CD14-positive monocyte (primary cell): ENCODE measurements around the gene UBL5. TPM values are rescaled to one million over a fixed set of nuclear protein-coding genes. Genes with fewer than 3 reads are reported as not detected.

Experiments
- DNase-seq, 3 donors: peaks; one replicate each; pipeline ENCODE4 v3.0.0-alpha.2; 2011 to 2022
- H2AFZ ChIP-seq: 2 replicates; pipeline ENCODE4 v1.6.0; 2012; ENCODE audit warnings: mild to moderate bottlenecking, low read depth, low read length, inconsistent platforms; ENCODE audit not compliant: insufficient read depth, poor library complexity, severe bottlenecking
- H3K27ac ChIP-seq, 2 donors: 1 replicate in 1 of 2; 2 replicates in 1 of 2; pipeline ENCODE4 v1.5.1; 2012 to 2013; ENCODE audit warnings: low read length in 2 of 2, control low read depth in 1 of 2, inconsistent platforms in 1 of 2, low read depth in 1 of 2, mild to moderate bottlenecking in 1 of 2
- H3K27me3 ChIP-seq, 2 donors: one replicate each; pipeline versions ENCODE4 v1.6.0 to v1.6.1; 2011 to 2013; ENCODE audit warnings: low read length in 2 of 2; ENCODE audit not compliant: control insufficient read depth in 2 of 2, insufficient read depth in 2 of 2
- H3K36me3 ChIP-seq, 2 donors: replicated peaks in 1 of 2; 1 replicate in 1 of 2; 2 replicates in 1 of 2; pipeline versions ENCODE4 v1.5.1 to v1.6.1; 2012 to 2013; ENCODE audit warnings: low read length in 2 of 2, control low read depth in 1 of 2, inconsistent platforms in 1 of 2, mild to moderate bottlenecking in 1 of 2; ENCODE audit not compliant: insufficient read depth in 2 of 2, control insufficient read depth in 1 of 2
- H3K4me1 ChIP-seq, 2 donors: 1 replicate in 1 of 2; 2 replicates in 1 of 2; pipeline versions ENCODE4 v1.5.1 to v1.6.1; 2012 to 2013; ENCODE audit warnings: low read length in 2 of 2, control low read depth in 1 of 2, inconsistent platforms in 1 of 2, mild to moderate bottlenecking in 1 of 2, moderate library complexity in 1 of 2; ENCODE audit not compliant: insufficient read depth in 2 of 2, control insufficient read depth in 1 of 2
- H3K4me2 ChIP-seq: replicated peaks from 2 replicates; pipeline ENCODE3; 2012; ENCODE audit warnings: low read length, moderate library complexity, mild to moderate bottlenecking; ENCODE audit not compliant: poor library complexity, severe bottlenecking; ENCODE audit errors: extremely low read depth
- H3K4me3 ChIP-seq, 3 experiments: fragments of 200-600 bp in 1 of 3; sonication (generic) in 1 of 3; replicated peaks in 1 of 3; 1 replicate in 2 of 3; 2 replicates in 1 of 3; pipeline ENCODE4 v1.5.1; 2011 to 2013; ENCODE audit warnings: low read length in 3 of 3, mild to moderate bottlenecking in 3 of 3, control low read depth in 2 of 3, low read depth in 2 of 3, inconsistent platforms in 1 of 3, moderate library complexity in 1 of 3
- H3K79me2 ChIP-seq: 2 replicates; pipeline ENCODE4 v1.6.0; 2012; ENCODE audit warnings: mild to moderate bottlenecking, control low read depth, inconsistent platforms, low read length, moderate library complexity; ENCODE audit not compliant: insufficient read depth
- H3K9ac ChIP-seq: 2 replicates; pipeline ENCODE4 v1.6.0; 2017; ENCODE audit warnings: low read length, mild to moderate bottlenecking; ENCODE audit not compliant: insufficient read depth, poor library complexity, severe bottlenecking
- H3K9me3 ChIP-seq, 2 donors: replicated peaks in 1 of 2; 1 replicate in 1 of 2; 2 replicates in 1 of 2; pipeline versions ENCODE4 v1.5.1 to v1.6.1; 2012 to 2013; ENCODE audit warnings: low read length in 2 of 2, control low read depth in 1 of 2; ENCODE audit not compliant: control insufficient read depth in 1 of 2, insufficient read depth in 1 of 2
- H4K20me1 ChIP-seq: 2 replicates; pipeline ENCODE4 v1.6.0; 2012; ENCODE audit warnings: mild to moderate bottlenecking, low read length, control low read depth, moderate library complexity; ENCODE audit not compliant: insufficient read depth
- H3K27ac Mint-ChIP-seq, 7 donors: one replicate each; pipeline ENCODE4 v1.8.0; 2020; ENCODE audit warnings: mild to moderate bottlenecking in 7 of 7, mixed read lengths in 7 of 7, moderate library complexity in 6 of 7, inconsistent platforms in 2 of 7
- H3K27me3 Mint-ChIP-seq, 3 donors: one replicate each; pipeline ENCODE4 v1.8.0; 2021 to 2022; ENCODE audit warnings: low read depth in 3 of 3, mild to moderate bottlenecking in 3 of 3, mixed read lengths in 3 of 3, moderate library complexity in 3 of 3, inconsistent platforms in 1 of 3
- H3K36me3 Mint-ChIP-seq, 2 donors: one replicate each; pipeline ENCODE4 v1.8.0; 2020; ENCODE audit warnings: mixed read lengths in 2 of 2, inconsistent platforms in 1 of 2, mild to moderate bottlenecking in 1 of 2
- H3K4me1 Mint-ChIP-seq: one replicate; pipeline ENCODE4 v1.8.0; 2020; ENCODE audit warnings: mild to moderate bottlenecking, mixed read lengths
- H3K4me3 Mint-ChIP-seq, 2 donors: one replicate each; pipeline ENCODE4 v1.8.0; 2020; ENCODE audit warnings: mild to moderate bottlenecking in 2 of 2, mixed read lengths in 2 of 2, moderate library complexity in 1 of 2
- H3K9me3 Mint-ChIP-seq, 7 donors: one replicate each; pipeline ENCODE4 v1.8.0; 2020 to 2022; ENCODE audit warnings: mixed read lengths in 7 of 7, mild to moderate bottlenecking in 6 of 7, moderate library complexity in 6 of 7, inconsistent platforms in 2 of 7
- WGBS: methylation state at CpG from one replicate; pipeline ENCODE4 v1.1.5; 2013; ENCODE audit warnings: missing lambda C conversion rate; ENCODE audit not compliant: insufficient coverage; 5-methylcytosine and 5-hydroxymethylcytosine counted together
- intact Hi-C, 2 donors: fragments of 100-400 bp; cut with micrococcal nuclease; formaldehyde crosslinking; loops; one replicate each; pipeline versions ENCODE4 v1.15.0 to v1.15.1; 2023
- polyA plus RNA-seq, 3 donors: library from polyadenylated mRNA; depleted of rRNA in 1 of 3; unstranded in 2 of 3; stranded (reverse) in 1 of 3; fragments of 300-500 nt in 2 of 3; fragments of >200 nt in 1 of 3; fragmentation: Illumina TruSeq in 2 of 3; gene quantifications; 1 replicate in 2 of 3; 2 replicates in 1 of 3; pipeline ENCODE4 v1.2.3, GENCODE V29; 2012 to 2021
- TF ChIP-seq, protein P1 (sequence below): fragments of 200-600 bp; IDR thresholded peaks from one replicate; pipeline ENCODE4 v1.8.0; 2022; ENCODE audit warnings: antibody characterized with exemption, mild to moderate bottlenecking

UBL5 gene
- polyA plus RNA-seq, 3 donors, result 713 to 783 (median 728) TPM

DNA sequence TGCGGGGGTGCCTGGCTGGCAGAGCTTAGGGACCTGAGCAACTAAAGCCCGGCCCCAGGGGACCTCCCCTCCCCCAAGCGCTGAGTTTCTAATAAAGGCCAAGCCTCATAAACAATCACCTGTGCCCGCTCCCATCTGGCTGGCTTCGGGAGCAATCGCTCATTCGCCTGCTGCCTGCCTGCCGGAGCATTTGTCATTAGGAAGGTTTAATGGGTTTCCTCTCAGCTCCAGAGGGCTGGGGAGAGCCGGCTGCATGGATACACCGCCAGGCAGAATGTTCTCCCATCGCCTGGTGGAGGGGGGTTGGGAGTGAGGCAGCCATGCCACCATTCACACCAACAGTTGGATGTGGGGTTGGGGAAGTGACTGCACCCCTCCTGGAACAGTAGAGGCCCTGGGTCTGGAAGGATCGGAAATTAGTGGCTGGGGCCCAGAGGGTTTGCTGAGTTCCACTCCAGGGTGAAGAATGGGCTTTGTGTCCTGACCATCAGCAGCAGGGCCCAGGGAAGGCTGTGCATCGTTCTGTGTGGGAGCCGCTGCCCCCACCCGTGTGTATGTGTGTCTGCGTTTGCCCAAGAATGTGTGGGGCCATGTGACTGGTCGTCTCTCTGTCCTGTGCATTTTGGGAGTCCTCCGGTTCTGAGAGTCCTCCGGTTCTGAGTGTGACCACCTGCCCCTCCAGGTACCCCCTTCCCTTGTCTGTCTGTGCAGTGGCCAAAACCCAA is 22.7 kb downstream of the UBL5 start:
- H3K4me3 ChIP-seq, result no peak overlapping the region
- no peaks in the 10 kb centered on the region for H3K4me1 ChIP-seq
- no peak for DNase-seq
- 89% methylated on average over 17 of the region's 19 CpGs for WGBS
- peaks cover 7% of the 10 kb centered on the region for H3K79me2 ChIP-seq
- Mint-ChIP-seq H3K4me3 (no peak overlapping the region), H3K27ac (no peak overlapping the region), H3K27me3 (no peaks in the 10 kb centered on the region), H3K36me3 (peaks cover 43 to 63% of the 10 kb centered on the region in 2 donors), H3K9me3 (peaks cover 0 to 5% (median 3%) of the 10 kb centered on the region in 7 donors), H3K4me1 (no peaks in the 10 kb centered on the region)
- H3K27me3 ChIP-seq, result no peaks in the 10 kb centered on the region
- TF ChIP-seq, protein P1, sequence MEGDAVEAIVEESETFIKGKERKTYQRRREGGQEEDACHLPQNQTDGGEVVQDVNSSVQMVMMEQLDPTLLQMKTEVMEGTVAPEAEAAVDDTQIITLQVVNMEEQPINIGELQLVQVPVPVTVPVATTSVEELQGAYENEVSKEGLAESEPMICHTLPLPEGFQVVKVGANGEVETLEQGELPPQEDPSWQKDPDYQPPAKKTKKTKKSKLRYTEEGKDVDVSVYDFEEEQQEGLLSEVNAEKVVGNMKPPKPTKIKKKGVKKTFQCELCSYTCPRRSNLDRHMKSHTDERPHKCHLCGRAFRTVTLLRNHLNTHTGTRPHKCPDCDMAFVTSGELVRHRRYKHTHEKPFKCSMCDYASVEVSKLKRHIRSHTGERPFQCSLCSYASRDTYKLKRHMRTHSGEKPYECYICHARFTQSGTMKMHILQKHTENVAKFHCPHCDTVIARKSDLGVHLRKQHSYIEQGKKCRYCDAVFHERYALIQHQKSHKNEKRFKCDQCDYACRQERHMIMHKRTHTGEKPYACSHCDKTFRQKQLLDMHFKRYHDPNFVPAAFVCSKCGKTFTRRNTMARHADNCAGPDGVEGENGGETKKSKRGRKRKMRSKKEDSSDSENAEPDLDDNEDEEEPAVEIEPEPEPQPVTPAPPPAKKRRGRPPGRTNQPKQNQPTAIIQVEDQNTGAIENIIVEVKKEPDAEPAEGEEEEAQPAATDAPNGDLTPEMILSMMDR, result no peak
- H3K4me2 ChIP-seq, result no peak overlapping the region
- H3K9me3 ChIP-seq, result no peaks in the 10 kb centered on the region
- H4K20me1 ChIP-seq, result no peaks in the 10 kb centered on the region
- intact Hi-C loops, result no loop called here
- H2AFZ ChIP-seq, result no peak overlapping the region
- H3K9ac ChIP-seq, result no peak overlapping the region
- peaks cover 36 to 53% of the 10 kb centered on the region in 2 donors for H3K36me3 ChIP-seq
- H3K27ac ChIP-seq, result no peak overlapping the region

DNA sequence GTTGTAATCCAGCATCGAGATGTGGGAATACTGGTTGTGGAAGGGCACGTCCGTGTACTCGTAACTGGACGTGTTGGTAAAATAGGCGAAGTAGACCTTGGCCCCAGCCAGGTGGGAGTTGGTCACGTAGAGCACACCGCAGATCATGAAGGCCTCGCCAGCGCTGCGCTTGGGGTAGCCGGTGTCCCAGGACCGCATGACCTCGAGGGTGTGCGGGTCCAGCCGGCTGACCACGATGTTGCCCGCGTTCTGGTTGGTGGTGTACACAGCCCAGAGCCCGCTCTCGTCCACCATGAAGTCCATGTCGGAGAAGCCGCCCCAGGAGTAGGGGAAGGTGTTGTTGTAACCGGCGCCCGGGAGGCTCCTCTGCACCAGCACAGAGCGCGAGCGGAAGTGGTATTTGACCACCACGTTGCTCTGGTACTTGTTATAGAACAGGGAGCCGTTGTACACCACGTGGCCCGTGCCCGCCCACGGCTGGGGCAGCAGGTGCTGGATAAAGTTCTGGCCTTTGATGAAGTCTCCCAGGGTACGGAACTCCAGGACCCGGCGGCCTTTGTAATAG is 26.6 kb downstream of the UBL5 start:
- no peak overlapping the region for H3K9ac ChIP-seq
- Mint-ChIP-seq H3K4me3 (no peak overlapping the region), H3K4me1 (peaks cover 14% of the 10 kb centered on the region), H3K27ac (no peak overlapping the region), H3K36me3 (peaks cover 15 to 29% of the 10 kb centered on the region in 2 donors), H3K9me3 (peaks cover 0 to 5% (median 4%) of the 10 kb centered on the region in 7 donors), H3K27me3 (peaks cover 0 to 3% (median 0%) of the 10 kb centered on the region in 3 donors)
- peaks cover 3 to 13% of the 10 kb centered on the region in 2 donors for H3K36me3 ChIP-seq
- H3K27me3 ChIP-seq, result no peaks in the 10 kb centered on the region
- no peak overlapping the region for H3K27ac ChIP-seq
- intact Hi-C loops, result no loop called here
- H4K20me1 ChIP-seq, result no peaks in the 10 kb centered on the region
- no peak for DNase-seq
- no peak overlapping the region for H3K4me3 ChIP-seq
- H3K4me2 ChIP-seq, result no peak overlapping the region
- H3K79me2 ChIP-seq, result no peaks in the 10 kb centered on the region
- no peaks in the 10 kb centered on the region for H3K9me3 ChIP-seq
- H2AFZ ChIP-seq, result no peak overlapping the region
- peaks cover 0 to 12% of the 10 kb centered on the region in 2 donors for H3K4me1 ChIP-seq
- 97% methylated on average over 38 of the region's 38 CpGs for WGBS
- TF ChIP-seq, protein P1, result no peak
